Stimulated activated naive B cell treated with anti-CD40 and anti-IgM and Interleukin-4, amounts not matched to agents 10 μg/mL and 1 μg/mL and 100 μg/mL, for 72 hours (primary cell): ENCODE data around the gene CYP2A7.
"Not testable (repeated sequence)": the region's sequence is repeated elsewhere in the genome, so short reads cannot be mapped to it uniquely, and the experiment has no call there.

Experiments
- ATAC-seq, 2 donors: fragments of 150-1000 bp; cut with Tn5 transposase; replicated peaks; 2 replicates each; pipeline ENCODE4 v1.10.0; 2021; ENCODE audit warnings: moderate library complexity in 1 of 2
- DNase-seq: peaks from one replicate; pipeline ENCODE4 v3.0.0; 2021
- H3K27ac Mint-ChIP-seq: one replicate; pipeline ENCODE4 v1.8.0; 2022; ENCODE audit warnings: mild to moderate bottlenecking, mixed read lengths
- H3K27me3 Mint-ChIP-seq, 2 donors: one replicate each; pipeline ENCODE4 v1.8.0; 2022; ENCODE audit warnings: mixed read lengths in 2 of 2
- H3K36me3 Mint-ChIP-seq, 2 donors: one replicate each; pipeline ENCODE4 v1.8.0; 2022; ENCODE audit warnings: mixed read lengths in 2 of 2, mild to moderate bottlenecking in 1 of 2
- H3K4me1 Mint-ChIP-seq, 2 donors: one replicate each; pipeline ENCODE4 v1.8.0; 2022; ENCODE audit warnings: mixed read lengths in 2 of 2, mild to moderate bottlenecking in 1 of 2
- H3K4me3 Mint-ChIP-seq, 2 donors: one replicate each; pipeline ENCODE4 v1.8.0; 2022; ENCODE audit warnings: mild to moderate bottlenecking in 2 of 2, mixed read lengths in 2 of 2, moderate library complexity in 1 of 2
- H3K9me3 Mint-ChIP-seq, 2 donors: one replicate each; pipeline ENCODE4 v1.8.0; 2022; ENCODE audit warnings: mixed read lengths in 2 of 2, mild to moderate bottlenecking in 1 of 2

The CYP2A7 gene

DNA sequence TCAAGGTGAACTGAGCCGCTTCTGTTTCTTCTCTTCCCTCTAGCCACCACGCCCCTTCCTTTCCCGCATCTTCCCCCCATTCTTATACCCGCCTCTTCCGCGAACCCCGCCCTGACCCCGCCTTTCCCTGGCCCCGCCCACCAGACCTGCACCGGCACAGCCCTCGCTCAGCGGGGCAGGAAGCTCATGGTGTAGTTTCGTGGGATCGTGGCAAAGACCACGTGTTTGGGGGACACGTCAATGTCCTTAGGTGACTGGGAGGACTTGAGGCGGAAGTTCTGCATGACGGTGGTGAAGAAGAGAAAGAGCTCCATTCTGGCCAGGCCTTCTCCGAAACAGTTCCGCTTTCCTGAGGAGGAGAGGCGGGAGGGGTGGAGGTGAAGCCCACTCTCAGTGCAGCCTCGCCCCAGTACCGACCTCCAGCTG is 6.5 kb downstream of the CYP2A7 start:
- Mint-ChIP-seq H3K27me3 (peaks cover 60 to 65% of the 10 kb centered on the region in 2 donors), H3K4me3 (peak overlapping the region; percentile 75 to 78), H3K27ac (peak overlapping the region; percentile 37)
- ATAC-seq (peak; percentile 96 to 99), DNase-seq (peak; percentile 86)
- not testable (repeated sequence) for H3K36me3 Mint-ChIP-seq, H3K4me1 Mint-ChIP-seq, H3K9me3 Mint-ChIP-seq

- not testable (repeated sequence) for DNase-seq, H3K36me3 Mint-ChIP-seq, ATAC-seq, H3K27ac Mint-ChIP-seq, H3K9me3 Mint-ChIP-seq, H3K4me1 Mint-ChIP-seq
- Mint-ChIP-seq H3K4me3 (peak overlapping the region; percentile 75 to 78), H3K27me3 (peaks cover 60 to 67% of the 10 kb centered on the region in 2 donors)
Observed at GRCh38 chr19:40874874-40875273, 7.2 kb downstream of the CYP2A7 start.

DNA sequence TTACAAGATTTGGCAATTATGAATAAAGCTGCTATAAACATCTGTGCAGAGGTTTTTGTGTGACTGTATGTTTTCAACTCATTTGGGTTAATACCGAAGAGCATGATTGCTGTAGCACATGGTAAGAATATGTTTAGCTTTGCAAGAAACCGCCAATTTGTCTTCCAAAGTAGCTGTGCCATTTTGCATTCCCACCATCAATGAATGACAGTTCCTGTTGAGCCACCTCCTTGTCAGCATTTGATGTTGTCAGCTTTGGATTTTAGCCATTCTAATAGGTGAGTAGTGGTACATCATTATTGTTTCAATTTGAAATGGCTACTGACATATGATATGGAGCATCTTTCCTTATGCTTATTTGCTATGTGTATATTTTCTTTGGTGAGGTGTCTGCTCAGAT is 8.2 kb downstream of the CYP2A7 start:
- not testable (repeated sequence) for DNase-seq, H3K4me3 Mint-ChIP-seq, H3K9me3 Mint-ChIP-seq, H3K36me3 Mint-ChIP-seq, H3K27ac Mint-ChIP-seq, H3K4me1 Mint-ChIP-seq, ATAC-seq
- peaks cover 51 to 63% of the 10 kb centered on the region in 2 donors for H3K27me3 Mint-ChIP-seq

DNA sequence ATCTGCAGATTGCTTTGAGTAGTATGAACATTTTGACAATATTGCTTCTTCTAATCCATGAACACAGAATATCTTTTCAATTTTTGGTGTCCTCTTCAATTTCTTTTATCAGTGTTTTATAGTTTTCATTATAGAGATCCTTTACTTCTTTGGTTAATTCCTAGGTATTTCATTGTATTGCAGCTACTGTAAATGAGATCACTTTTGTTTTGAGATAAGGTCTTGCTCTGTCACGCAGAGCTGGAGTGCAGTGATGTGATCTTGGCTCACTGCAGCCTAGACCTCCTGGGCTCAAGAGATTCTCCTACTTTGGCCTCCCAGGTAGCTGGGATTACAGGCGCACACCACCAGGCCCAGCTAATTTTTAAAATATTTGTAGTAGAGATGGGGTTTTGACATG is 9.8 kb downstream of the CYP2A7 start:
- peaks cover 8 to 10% of the 10 kb centered on the region in 2 donors for H3K4me1 Mint-ChIP-seq
- H3K36me3 Mint-ChIP-seq: peaks cover 0 to 3% of the 10 kb centered on the region in 2 donors
- H3K27ac Mint-ChIP-seq: no peak overlapping the region
- H3K9me3 Mint-ChIP-seq: peaks cover 7% of the 10 kb centered on the region in 2 donors
- DNase-seq (no peak), ATAC-seq (no peak)
- no peak overlapping the region for H3K4me3 Mint-ChIP-seq
- H3K27me3 Mint-ChIP-seq: peaks cover 52 to 64% of the 10 kb centered on the region in 2 donors

DNA sequence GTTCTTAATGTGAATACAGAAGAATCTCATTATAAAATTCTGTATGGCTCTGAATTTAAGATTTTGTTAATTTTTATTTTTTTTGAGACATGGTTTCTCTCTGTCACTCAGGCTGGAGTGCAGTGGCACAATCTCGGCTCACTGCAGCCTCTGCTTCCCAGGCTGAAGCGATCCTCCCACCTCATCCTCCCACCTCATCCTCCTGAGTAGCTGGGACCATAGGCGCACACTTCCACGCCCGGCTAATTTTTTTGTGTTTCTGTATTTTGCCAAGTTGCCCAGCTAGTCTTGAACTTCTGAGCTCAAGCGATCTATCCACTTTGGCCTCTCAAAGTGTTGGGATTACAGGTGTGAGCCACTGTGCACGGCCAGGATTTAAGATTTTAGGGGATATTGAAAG is 14.3 kb downstream of the CYP2A7 start:
- Mint-ChIP-seq H3K27ac (no peak overlapping the region), H3K9me3 (peaks cover 3 to 4% of the 10 kb centered on the region in 2 donors), H3K4me1 (no peaks in the 10 kb centered on the region), H3K36me3 (peaks cover 0 to 3% of the 10 kb centered on the region in 2 donors), H3K4me3 (no peak overlapping the region), H3K27me3 (peaks cover 45 to 56% of the 10 kb centered on the region in 2 donors)
- ATAC-seq: no peak
- DNase-seq: no peak

DNA sequence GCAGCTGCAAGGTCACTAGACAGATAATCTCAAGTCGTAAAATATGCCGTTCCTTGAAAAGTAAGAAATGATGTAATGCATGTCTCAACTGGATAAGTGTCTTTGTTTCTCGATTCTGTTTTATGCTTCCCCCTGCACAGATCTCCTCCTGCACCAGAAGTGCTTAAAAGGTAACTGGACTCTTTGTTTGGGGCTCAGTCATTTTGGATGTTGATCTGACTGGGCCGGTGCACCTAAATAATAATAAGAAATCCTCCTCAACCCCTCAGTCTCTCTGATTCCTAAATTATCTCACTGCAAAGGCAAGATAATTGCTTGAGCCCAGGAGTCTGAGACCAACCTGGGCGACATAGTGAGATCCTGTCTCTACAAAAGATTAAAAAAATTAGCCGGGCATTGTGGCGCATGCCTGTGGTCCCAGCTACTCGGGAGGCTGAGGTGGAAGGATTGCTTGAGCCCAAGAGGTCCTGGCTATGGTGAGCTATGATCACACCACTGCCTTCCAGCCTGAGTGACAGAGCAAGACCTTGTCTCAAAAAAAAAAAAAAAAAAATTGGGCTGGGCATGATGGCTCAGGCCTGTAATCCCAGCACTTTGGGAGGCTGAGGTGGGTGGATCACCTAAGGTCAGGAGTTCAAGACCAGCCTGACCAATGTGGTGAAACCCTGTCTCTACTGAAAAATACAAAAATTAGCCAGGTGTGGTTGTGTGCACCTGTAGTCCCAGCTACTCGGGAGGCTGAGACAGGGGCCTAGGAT is 17.1 kb downstream of the CYP2A7 start:
- H3K4me3 Mint-ChIP-seq, H3K36me3 Mint-ChIP-seq, DNase-seq, H3K4me1 Mint-ChIP-seq, H3K9me3 Mint-ChIP-seq, ATAC-seq, H3K27ac Mint-ChIP-seq: not testable (repeated sequence)
- H3K27me3 Mint-ChIP-seq: peaks cover 37 to 42% of the 10 kb centered on the region in 2 donors

DNA sequence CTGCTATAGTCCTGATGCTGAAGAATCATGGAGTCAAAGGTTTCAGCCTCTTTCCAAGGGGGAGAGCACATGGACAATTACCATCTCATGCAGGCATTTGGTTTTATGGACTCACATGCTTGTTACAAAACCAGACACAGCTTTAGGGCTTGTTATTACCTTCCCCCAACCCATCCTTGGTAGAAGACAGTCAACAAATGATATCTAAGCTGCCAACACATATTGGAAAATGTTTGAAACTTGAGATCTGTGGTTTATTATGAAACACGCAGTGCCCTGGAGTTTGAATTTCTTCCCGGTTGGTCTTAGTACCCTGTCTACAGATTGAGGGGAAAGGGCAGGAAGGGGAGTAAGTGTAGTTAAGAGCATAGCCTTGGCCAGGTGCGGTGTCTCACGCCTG is 19.2 kb downstream of the CYP2A7 start:
- H3K36me3 Mint-ChIP-seq: no peaks in the 10 kb centered on the region
- peaks cover 30 to 34% of the 10 kb centered on the region in 2 donors for H3K27me3 Mint-ChIP-seq
- no peak overlapping the region for H3K4me3 Mint-ChIP-seq
- H3K4me1 Mint-ChIP-seq: no peaks in the 10 kb centered on the region
- ATAC-seq (no peak), DNase-seq (no peak)
- no peaks in the 10 kb centered on the region for H3K9me3 Mint-ChIP-seq
- no peak overlapping the region for H3K27ac Mint-ChIP-seq

- H3K4me3 Mint-ChIP-seq: no peak overlapping the region
- no peaks in the 10 kb centered on the region for H3K4me1 Mint-ChIP-seq
- H3K9me3 Mint-ChIP-seq: no peaks in the 10 kb centered on the region
- DNase-seq: no peak
- H3K27me3 Mint-ChIP-seq: peaks cover 27 to 29% of the 10 kb centered on the region in 2 donors
- no peak for ATAC-seq
- no peaks in the 10 kb centered on the region for H3K36me3 Mint-ChIP-seq
- H3K27ac Mint-ChIP-seq: no peak overlapping the region
Observed at GRCh38 chr19:40862333-40862732, 19.7 kb downstream of the CYP2A7 start.

GRCh38 chr19:40858109-40858508 is 23.9 kb downstream of the CYP2A7 start:
- H3K4me3 Mint-ChIP-seq: no peak overlapping the region
- H3K36me3 Mint-ChIP-seq: no peaks in the 10 kb centered on the region
- no peaks in the 10 kb centered on the region for H3K4me1 Mint-ChIP-seq
- H3K27me3 Mint-ChIP-seq: peaks cover 12 to 15% of the 10 kb centered on the region in 2 donors
- ATAC-seq: no peak
- H3K9me3 Mint-ChIP-seq: no peaks in the 10 kb centered on the region
- H3K27ac Mint-ChIP-seq: no peak overlapping the region
- DNase-seq: no peak

- ATAC-seq: not testable (repeated sequence)
Observed at GRCh38 chr19:40852467-40853152, 29.4 kb downstream of the CYP2A7 start.

DNA sequence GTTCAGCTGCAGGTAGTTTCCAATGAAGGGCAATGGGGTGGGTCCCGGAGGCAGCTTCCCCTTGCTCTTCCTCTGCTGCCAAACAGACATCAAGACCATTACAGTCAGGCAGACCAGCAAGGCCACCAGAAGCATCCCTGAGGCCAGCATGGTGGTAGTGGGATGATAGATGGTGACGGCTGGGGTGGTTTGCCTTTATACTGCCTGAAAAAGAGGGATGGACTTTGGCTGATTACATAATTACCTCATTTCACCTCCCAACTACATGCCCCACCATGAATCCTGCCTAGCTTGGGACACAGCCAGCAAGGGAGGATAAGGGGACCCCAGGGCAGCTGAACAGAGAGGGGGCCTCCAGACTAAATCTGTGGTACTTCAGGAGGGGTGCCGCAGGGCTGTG is 31.8 kb downstream of the CYP2A7 start, which contains the start of gene CYP2A6:
CYP2A6 (minus strand) TSS at position 171 of the 400 bp plus-strand sequence; CDS start at position 150, 21 bp downstream.
- not testable (repeated sequence) for H3K4me3 Mint-ChIP-seq, H3K9me3 Mint-ChIP-seq, H3K4me1 Mint-ChIP-seq, H3K27ac Mint-ChIP-seq, H3K36me3 Mint-ChIP-seq, DNase-seq, ATAC-seq
- peaks cover 38 to 44% of the 10 kb centered on the region in 2 donors for H3K27me3 Mint-ChIP-seq

More at GRCh38 chr19:40852467-40853152, 29.4 kb downstream of the CYP2A7 start:
- not testable (repeated sequence) for DNase-seq, H3K27ac Mint-ChIP-seq, H3K4me3 Mint-ChIP-seq, H3K4me1 Mint-ChIP-seq, H3K9me3 Mint-ChIP-seq, H3K36me3 Mint-ChIP-seq
- peaks cover 29 to 34% of the 10 kb centered on the region in 2 donors for H3K27me3 Mint-ChIP-seq

- H3K9me3 Mint-ChIP-seq, H3K4me3 Mint-ChIP-seq, DNase-seq, H3K27ac Mint-ChIP-seq, ATAC-seq, H3K36me3 Mint-ChIP-seq: not testable (repeated sequence)
- H3K4me1 Mint-ChIP-seq: peaks cover 6 to 24% of the 10 kb centered on the region in 2 donors
- peaks cover 38 to 50% of the 10 kb centered on the region in 2 donors for H3K27me3 Mint-ChIP-seq
Observed at GRCh38 chr19:40846722-40847121, 35.3 kb downstream of the CYP2A7 start.

DNA sequence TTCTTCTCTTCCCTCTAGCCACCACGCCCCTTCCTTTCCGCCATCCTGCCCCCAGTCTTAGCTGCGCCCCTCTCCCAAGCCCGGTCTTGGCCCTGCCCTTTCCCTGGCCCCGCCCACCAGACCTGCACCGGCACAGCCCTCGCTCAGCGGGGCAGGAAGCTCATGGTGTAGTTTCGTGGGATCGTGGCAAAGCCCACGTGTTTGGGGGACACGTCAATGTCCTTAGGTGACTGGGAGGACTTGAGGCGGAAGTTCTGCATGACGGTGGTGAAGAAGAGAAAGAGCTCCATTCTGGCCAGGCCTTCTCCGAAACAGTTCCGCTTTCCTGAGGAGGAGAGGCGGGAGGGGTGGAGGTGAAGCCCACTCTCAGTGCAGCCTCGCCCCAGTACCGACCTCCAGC is 38.4 kb downstream of the CYP2A7 start:
- H3K36me3 Mint-ChIP-seq, H3K9me3 Mint-ChIP-seq: not testable (repeated sequence)
- Mint-ChIP-seq H3K27me3 (peaks cover 30 to 38% of the 10 kb centered on the region in 2 donors), H3K4me3 (peak overlapping the region; percentile 80 to 85), H3K27ac (peak overlapping the region; percentile 62), H3K4me1 (peaks cover 6 to 24% of the 10 kb centered on the region in 2 donors)
- DNase-seq (peak; percentile 74), ATAC-seq (peak; percentile 98 to 99)

DNA sequence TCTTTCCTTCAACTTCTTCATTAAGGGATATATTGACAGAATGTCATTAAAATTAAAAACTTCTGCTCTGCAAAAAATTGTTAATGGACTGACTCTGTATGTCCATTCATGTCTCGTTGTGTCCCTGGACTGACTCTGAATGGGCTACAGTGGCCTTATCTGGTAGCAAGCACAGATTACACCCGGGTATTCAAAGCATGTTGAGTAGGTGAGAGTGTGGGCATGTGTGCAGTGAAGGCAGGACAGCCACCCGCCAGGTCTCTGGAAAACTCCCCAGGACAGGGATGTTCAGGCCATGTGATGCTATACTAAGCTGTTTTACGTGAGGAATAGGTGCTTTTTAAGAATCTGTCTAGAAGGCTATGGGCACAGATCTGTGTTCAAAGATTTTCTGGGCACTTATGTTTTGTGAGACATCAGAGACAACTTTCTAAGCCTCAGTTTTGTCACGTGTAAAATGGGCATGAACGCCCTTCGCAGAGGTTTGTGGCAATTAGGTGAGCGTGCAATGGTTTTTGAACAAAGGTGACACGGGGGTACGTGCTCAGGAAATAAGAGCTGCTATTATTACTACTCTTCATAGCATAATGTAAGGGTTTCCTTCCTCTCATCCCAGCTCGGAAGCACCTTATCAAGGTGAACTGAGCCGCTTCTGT is 38.9 kb downstream of the CYP2A7 start:
- not testable (repeated sequence) for H3K27ac Mint-ChIP-seq, H3K36me3 Mint-ChIP-seq, H3K9me3 Mint-ChIP-seq, DNase-seq
- Mint-ChIP-seq H3K4me1 (peaks cover 6 to 22% of the 10 kb centered on the region in 2 donors), H3K27me3 (peaks cover 26 to 33% of the 10 kb centered on the region in 2 donors), H3K4me3 (peak overlapping the region; percentile 56 to 85)
- peak in 1 of 2 donors; percentile 4 for ATAC-seq
